Small intestine (tissue), 7 donors: ENCODE results near the gene CACFD1. TPM values are rescaled to one million over a fixed set of nuclear protein-coding genes. Genes with fewer than 3 reads are reported as not detected.
A peak's percentile ranks its signal among the peaks of the same experiment; 100 is the strongest.

Experiments
- DNase-seq, 2 donors: peaks; one replicate each; pipeline versions ENCODE4 v3.0.0 to v3.0.0-alpha.2; 2013
- FAIRE-seq: peaks from 2 replicates; lab custom pipeline; 2012; peaks lifted over from hg19 to GRCh38; lab: Jason Lieb, UNC
- H3K27ac ChIP-seq, 3 donors: one replicate each; pipeline ENCODE4 v1.5.1; 2013; ENCODE audit warnings: low read length in 2 of 3, mild to moderate bottlenecking in 2 of 3, control low read depth in 1 of 3, inconsistent platforms in 1 of 3, low read depth in 1 of 3, moderate library complexity in 1 of 3
- H3K27me3 ChIP-seq, 3 donors: one replicate each; pipeline ENCODE4 v1.6.1; 2013; ENCODE audit warnings: low read length in 3 of 3, inconsistent platforms in 1 of 3; ENCODE audit not compliant: control insufficient read depth in 3 of 3, insufficient read depth in 3 of 3
- H3K36me3 ChIP-seq, 3 donors: one replicate each; pipeline ENCODE4 v1.6.1; 2013; ENCODE audit warnings: low read length in 3 of 3, inconsistent platforms in 1 of 3, low read depth in 1 of 3, mild to moderate bottlenecking in 1 of 3, moderate library complexity in 1 of 3; ENCODE audit not compliant: control insufficient read depth in 3 of 3, insufficient read depth in 2 of 3
- H3K4me1 ChIP-seq, 3 donors: one replicate each; pipeline ENCODE4 v1.6.1; 2013; ENCODE audit warnings: low read length in 2 of 3, inconsistent platforms in 1 of 3, low read depth in 1 of 3, mild to moderate bottlenecking in 1 of 3, moderate library complexity in 1 of 3; ENCODE audit not compliant: control insufficient read depth in 3 of 3, insufficient read depth in 2 of 3
- H3K4me3 ChIP-seq, 3 donors: one replicate each; pipeline ENCODE4 v1.5.1; 2013; ENCODE audit warnings: low read length in 3 of 3, control low read depth in 1 of 3, inconsistent platforms in 1 of 3, low read depth in 1 of 3, mild to moderate bottlenecking in 1 of 3, moderate library complexity in 1 of 3
- H3K9me3 ChIP-seq, 2 donors: one replicate each; pipeline ENCODE4 v1.6.1; 2013; ENCODE audit warnings: low read depth in 1 of 2, low read length in 1 of 2; ENCODE audit not compliant: control insufficient read depth in 2 of 2, insufficient read depth in 1 of 2
- WGBS, 3 donors: extraction: QIAGEN DNeasy Blood & Tissue Kit; methylation state at CpG; one replicate each; pipeline ENCODE4 v1.1.7; 2013; 5-methylcytosine and 5-hydroxymethylcytosine counted together
- polyA plus RNA-seq, 4 donors: library from polyadenylated mRNA; stranded (reverse) in 3 of 4; unstranded in 1 of 4; fragments of 200-250 nt in 3 of 4; fragments of 120-200 nt in 1 of 4; gene quantifications; one replicate each; pipeline versions ENCODE4 v1.2.1 to v1.2.3, GENCODE V29; 2013
- donor health status: healthy with polysubstance abuse.
- donor health status: control.
- donor health status: control.
- donor health status: Bipolar disorder and iron deficiency.
- donor health status: healthy.

CACFD1 gene
- polyA plus RNA-seq, 4 donors: 27.0 to 31.4 (median 29.5) TPM

DNA sequence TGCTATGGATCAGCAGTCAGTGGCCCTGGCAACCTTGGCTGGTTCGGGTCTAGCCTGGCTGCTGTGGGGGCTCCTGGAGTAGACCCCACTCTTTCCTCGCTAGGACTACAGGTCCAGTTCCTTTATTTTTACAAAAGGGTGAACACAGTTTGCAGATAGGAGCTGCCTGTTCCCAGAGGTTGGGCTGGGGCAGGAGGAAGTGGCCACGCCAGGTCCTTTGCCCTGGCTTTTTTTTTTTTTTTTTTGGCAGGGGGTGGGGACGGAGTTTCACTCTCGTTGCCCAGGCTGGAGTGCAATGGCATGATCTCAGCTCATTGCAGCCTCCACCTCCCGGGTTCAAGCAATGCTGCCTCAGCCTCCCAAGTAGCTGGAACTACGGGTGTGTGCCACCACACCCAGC is 11.2 kb downstream of the CACFD1 start:
- H3K4me1 ChIP-seq: no peaks in the 10 kb centered on the region
- peaks cover 0 to 31% (median 0%) of the 10 kb centered on the region in 3 donors for H3K36me3 ChIP-seq
- H3K27ac ChIP-seq: no peak overlapping the region
- no peak overlapping the region for H3K4me3 ChIP-seq
- DNase-seq (peak in 1 of 2 donors; percentile 29), FAIRE-seq (no peak)
- H3K27me3 ChIP-seq: no peaks in the 10 kb centered on the region
- 29 to 67% (median 47%) methylated on average over 7 of the region's 7 CpGs for WGBS, 3 donors
- no peaks in the 10 kb centered on the region for H3K9me3 ChIP-seq

DNA sequence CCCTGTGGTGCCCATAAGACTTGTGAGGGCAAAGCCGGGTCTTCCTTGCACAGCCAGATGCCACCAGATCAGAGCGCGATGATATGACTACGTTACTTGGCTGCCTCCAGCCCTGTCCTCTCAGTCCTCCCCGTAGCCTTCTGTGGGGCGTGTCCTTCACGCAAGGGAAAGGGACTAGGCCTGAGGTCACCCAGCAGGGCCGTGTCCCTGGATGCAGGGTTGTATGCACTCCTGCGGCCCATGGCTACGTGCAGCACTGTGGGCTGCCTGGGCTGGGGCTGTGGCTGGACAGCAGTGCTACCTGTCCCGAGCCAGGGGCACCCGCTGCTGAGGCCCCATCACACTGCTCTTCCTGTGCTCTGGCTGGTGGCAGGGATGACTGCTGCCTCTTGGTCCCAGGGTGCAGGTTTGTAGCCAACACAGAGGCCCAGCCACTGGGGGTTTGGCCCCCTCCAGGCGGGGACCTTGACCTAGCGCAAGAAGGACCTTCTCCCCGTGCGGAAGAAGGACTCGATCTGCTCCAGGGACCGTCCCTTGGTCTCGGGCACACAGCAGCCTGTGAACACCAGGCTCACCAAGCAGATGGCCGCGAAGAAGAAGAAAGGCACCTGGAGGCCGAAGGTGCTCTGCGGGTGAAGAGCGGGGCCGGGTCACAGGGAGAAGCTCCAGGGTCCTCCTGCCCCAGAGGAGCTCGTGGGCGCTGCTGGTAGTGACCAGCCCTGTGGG is 11.9 kb downstream of the CACFD1 start:
- no peak overlapping the region for H3K4me3 ChIP-seq
- DNase-seq (peak in 1 of 2 donors; percentile 44), FAIRE-seq (no peak)
- H3K36me3 ChIP-seq: peaks cover 0 to 31% (median 0%) of the 10 kb centered on the region in 3 donors
- no peaks in the 10 kb centered on the region for H3K9me3 ChIP-seq
- H3K27me3 ChIP-seq: no peaks in the 10 kb centered on the region
- no peak overlapping the region for H3K27ac ChIP-seq
- no peaks in the 10 kb centered on the region for H3K4me1 ChIP-seq
- WGBS, 3 donors: 31 to 79% (median 54%) methylated on average over 25 to 27 of the region's 27 CpGs

DNA sequence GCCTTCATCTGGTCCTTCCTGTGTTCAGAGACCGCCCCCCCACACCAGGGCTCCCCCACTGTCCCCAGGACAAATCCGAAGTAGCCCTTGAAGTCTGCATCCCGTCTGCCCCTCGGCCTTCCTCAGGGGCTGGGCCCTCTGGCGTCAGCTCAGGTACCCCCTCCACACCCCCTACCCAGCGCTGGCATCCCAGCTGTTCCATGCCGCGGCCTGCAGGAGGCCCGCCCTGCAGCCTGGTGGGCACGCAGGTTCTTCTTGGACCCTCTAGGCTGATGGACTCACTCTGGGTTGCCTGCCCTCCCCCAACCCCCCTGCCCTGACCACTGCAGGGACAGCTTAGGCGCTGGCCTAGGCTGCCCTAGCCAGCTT is 12.5 kb downstream of the CACFD1 start:
- Histone ChIP-seq H3K4me3 (no peak overlapping the region), H3K4me1 (no peaks in the 10 kb centered on the region), H3K27me3 (no peaks in the 10 kb centered on the region), H3K9me3 (no peaks in the 10 kb centered on the region), H3K36me3 (peaks cover 0 to 27% (median 0%) of the 10 kb centered on the region in 3 donors), H3K27ac (no peak overlapping the region)
- DNase-seq: no peak
- no peak for FAIRE-seq
- WGBS, 3 donors: 55 to 85% (median 83%) methylated on average over 4 to 11 of the region's 11 CpGs

DNA sequence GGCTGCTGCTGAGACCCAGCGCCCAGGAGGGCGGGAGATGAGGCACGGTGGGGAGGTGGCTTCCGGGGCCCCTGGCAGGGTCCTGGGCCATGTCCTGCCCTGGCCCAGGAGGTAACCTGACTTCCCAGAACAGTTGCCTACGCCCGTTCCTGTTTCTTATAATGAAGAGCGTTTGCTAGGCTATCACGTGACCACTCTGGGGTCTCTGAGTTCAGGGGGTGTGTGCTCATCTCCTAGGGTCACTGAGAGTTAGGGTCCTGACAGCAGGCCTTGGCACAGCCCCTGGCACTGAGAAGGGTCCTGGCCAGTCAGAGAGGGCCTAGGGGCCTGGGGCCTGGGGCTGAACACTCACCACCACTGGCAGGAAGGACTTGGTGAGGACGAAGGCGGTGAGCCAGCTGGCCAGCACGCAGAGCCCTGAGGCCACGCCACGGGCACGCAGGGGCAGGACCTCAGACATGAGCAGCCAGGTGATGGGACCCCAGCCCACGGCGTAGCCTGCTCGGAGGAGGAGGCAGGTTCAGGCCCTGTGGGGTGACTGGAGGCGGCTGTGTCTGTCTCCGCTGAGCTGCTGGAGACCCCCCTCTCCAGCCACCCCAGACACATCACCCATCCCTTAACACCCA is 13.1 kb downstream of the CACFD1 start:
- 47 to 73% (median 55%) methylated on average over 15 to 19 of the region's 19 CpGs for WGBS, 3 donors
- no peaks in the 10 kb centered on the region for H3K4me1 ChIP-seq
- peaks cover 0 to 1% (median 0%) of the 10 kb centered on the region in 3 donors for H3K27me3 ChIP-seq
- FAIRE-seq (no peak), DNase-seq (no peak)
- no peak overlapping the region for H3K4me3 ChIP-seq
- peaks cover 0 to 22% (median 0%) of the 10 kb centered on the region in 3 donors for H3K36me3 ChIP-seq
- H3K9me3 ChIP-seq: no peaks in the 10 kb centered on the region
- no peak overlapping the region for H3K27ac ChIP-seq

DNA sequence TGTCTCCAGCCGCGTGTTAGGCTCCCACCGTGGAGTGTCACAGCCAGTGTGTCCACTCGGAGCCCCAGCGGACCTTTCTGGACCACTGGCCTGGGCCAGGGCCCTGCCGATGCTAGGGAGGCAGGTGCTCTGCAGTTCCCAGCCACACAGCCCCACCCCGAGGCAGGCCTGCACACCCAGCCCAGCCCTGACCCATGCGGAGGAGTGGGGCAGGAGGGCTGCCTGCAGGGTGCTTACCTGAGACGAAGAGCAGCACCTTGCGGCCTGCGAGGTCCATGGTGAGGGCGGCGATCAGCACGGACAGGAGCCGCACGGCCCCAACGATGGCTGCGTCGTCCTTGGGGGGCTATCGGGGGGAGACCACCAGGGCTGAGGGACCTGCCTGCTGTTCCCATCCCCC is 14.0 kb downstream of the CACFD1 start:
- Histone ChIP-seq H3K4me3 (no peak overlapping the region), H3K27me3 (peaks cover 0 to 10% (median 0%) of the 10 kb centered on the region in 3 donors), H3K36me3 (peaks cover 0 to 14% (median 0%) of the 10 kb centered on the region in 3 donors), H3K4me1 (peaks cover 0 to 4% (median 0%) of the 10 kb centered on the region in 3 donors), H3K27ac (no peak overlapping the region), H3K9me3 (no peaks in the 10 kb centered on the region)
- FAIRE-seq (no peak), DNase-seq (no peak)
- WGBS, 3 donors: 84 to 89% (median 88%) methylated on average over 20 of the region's 20 CpGs

DNA sequence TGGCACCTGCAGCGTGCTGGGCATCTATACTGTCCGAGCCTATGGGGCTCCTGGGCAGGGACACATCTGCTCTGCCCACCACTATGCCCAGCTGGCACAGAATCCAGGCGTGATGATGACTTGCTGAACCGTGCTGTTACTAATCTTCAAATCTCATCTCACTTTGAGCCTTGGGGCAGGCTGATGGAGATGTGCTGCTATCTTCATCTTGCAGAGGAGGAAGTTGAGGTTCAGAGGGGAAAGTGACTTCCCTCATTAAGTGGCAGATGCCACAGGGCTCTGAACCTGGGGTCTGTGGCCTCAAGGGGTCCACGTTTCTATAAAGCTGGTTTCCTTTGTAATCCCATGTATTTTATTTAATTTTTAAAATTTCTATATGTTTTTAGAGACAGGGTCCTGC is 14.4 kb downstream of the CACFD1 start:
- peaks cover 0 to 10% (median 0%) of the 10 kb centered on the region in 3 donors for H3K36me3 ChIP-seq
- WGBS, 3 donors: 50 to 61% (median 55%) methylated on average over 5 of the region's 5 CpGs
- no peaks in the 10 kb centered on the region for H3K9me3 ChIP-seq
- peaks cover 0 to 5% (median 0%) of the 10 kb centered on the region in 3 donors for H3K4me1 ChIP-seq
- H3K27ac ChIP-seq: no peak overlapping the region
- no peak overlapping the region for H3K4me3 ChIP-seq
- peaks cover 0 to 13% (median 0%) of the 10 kb centered on the region in 3 donors for H3K27me3 ChIP-seq
- no peak for DNase-seq
- no peak for FAIRE-seq

DNA sequence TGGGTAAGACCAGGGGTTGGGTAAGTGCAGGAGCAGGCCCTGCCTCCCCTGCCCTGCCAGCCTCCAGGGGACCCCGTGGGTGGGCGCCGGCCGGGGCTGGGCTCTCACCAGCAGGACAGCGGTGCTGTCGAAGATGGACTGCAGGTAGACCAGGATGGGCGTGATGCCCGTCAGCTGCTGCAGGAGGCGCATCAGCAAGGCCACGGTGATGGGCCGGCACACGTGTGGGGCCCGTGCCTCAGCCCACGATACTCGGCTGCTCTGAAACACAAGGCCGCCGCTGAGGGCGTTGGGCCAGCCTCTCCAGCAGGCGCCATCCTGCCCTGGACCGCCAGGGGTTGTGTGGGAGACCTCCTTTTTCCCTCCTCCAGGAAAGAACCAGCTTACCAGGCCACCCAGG is 15.1 kb downstream of the CACFD1 start:
- DNase-seq: no peak
- no peak for FAIRE-seq
- 61 to 79% (median 79%) methylated on average over 14 to 20 of the region's 20 CpGs for WGBS, 3 donors
- Histone ChIP-seq H3K4me1 (peaks cover 0 to 8% (median 0%) of the 10 kb centered on the region in 3 donors), H3K36me3 (peaks cover 0 to 4% (median 0%) of the 10 kb centered on the region in 3 donors), H3K27ac (no peak overlapping the region), H3K27me3 (peaks cover 0 to 20% (median 0%) of the 10 kb centered on the region in 3 donors), H3K9me3 (no peaks in the 10 kb centered on the region), H3K4me3 (no peak overlapping the region)

DNA sequence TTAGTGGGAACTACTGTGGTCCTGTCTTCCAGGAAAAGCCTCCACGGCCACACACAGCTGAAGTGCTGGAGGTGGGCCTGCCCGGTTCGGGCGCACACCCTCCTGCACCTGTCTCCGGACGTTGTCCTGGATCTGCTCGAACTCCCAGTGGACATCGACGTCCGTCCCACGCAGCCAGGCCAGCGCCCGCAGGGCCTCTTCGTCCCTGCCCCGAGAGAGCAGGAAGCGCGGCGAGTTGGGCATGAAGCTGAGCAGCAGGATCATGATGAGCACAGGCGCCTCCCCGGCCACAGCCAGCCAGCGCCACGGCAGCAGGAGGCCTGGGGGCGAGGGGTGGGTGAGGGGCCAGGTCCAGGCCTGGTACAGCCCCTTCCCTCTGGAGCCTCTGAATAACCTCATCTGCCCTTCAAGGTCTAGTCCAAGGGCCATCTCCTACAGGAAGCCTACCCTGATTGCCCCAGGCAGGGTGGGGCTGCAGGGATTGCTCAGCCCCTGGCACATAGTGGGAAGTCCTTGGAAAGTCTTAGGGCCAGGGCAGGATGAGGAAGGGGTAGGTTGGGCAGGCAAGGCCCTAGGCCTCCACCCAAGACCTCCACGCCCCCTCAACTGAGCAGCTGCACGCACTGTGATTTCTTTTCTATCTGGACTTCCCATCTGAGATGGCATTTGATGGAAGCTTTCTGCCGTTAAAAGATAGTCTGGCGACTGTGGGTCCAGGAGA is 15.7 kb downstream of the CACFD1 start:
- Histone ChIP-seq H3K9me3 (no peaks in the 10 kb centered on the region), H3K27me3 (peaks cover 0 to 26% (median 0%) of the 10 kb centered on the region in 3 donors), H3K4me3 (no peak overlapping the region), H3K4me1 (peaks cover 0 to 8% (median 0%) of the 10 kb centered on the region in 3 donors), H3K36me3 (peaks cover 0 to 2% (median 0%) of the 10 kb centered on the region in 3 donors), H3K27ac (no peak overlapping the region)
- FAIRE-seq (no peak), DNase-seq (no peak)
- 89 to 90% (median 89%) methylated on average over 27 of the region's 27 CpGs for WGBS, 3 donors
